Measurements from ENCODE around the gene CDS1.
"Not testable (repeated sequence)": the region's sequence is repeated elsewhere in the genome, so short reads cannot be mapped to it uniquely, and the experiment has no call there.

CDS1 gene

GRCh38 chr4:84611531-84611930, 28.6 kb downstream of the CDS1 start:
- DNase-seq (no peak), ATAC-seq (no peak)

- ATAC-seq (no peak), DNase-seq (no peak)
These were observed 32.0 kb downstream of the CDS1 start for GRCh38 chr4:84614891-84615290.

GRCh38 chr4:84615355-84615754, 32.4 kb downstream of the CDS1 start:
- DNase-seq = no peak
- no peak for ATAC-seq

GRCh38 chr4:84622959-84623358, 40.0 kb downstream of the CDS1 start:
- ATAC-seq (no peak), DNase-seq (no peak)

GRCh38 chr4:84623661-84624060, 40.7 kb downstream of the CDS1 start:
- DNase-seq (no peak), ATAC-seq (no peak)

GRCh38 chr4:84626673-84627072, 43.7 kb downstream of the CDS1 start:
- ATAC-seq (no peak), DNase-seq (no peak)

GRCh38 chr4:84631573-84631972, 48.6 kb downstream of the CDS1 start:
- no peak for DNase-seq

GRCh38 chr4:84632092-84632491, 49.2 kb downstream of the CDS1 start:
- no peak for ATAC-seq
- DNase-seq = no peak

More at GRCh38 chr4:84631573-84631972, 48.6 kb downstream of the CDS1 start:
- no peak for ATAC-seq

GRCh38 chr4:84634961-84635360, 52.0 kb downstream of the CDS1 start:
- DNase-seq (no peak), ATAC-seq (no peak)

GRCh38 chr4:84638092-84638491, 55.2 kb downstream of the CDS1 start:
- DNase-seq (no peak), ATAC-seq (no peak)

- DNase-seq = no peak
- ATAC-seq = no peak
These were observed 56.2 kb downstream of the CDS1 start for GRCh38 chr4:84639145-84639544.

GRCh38 chr4:84644087-84644486, 61.2 kb downstream of the CDS1 start:
- no peak for ATAC-seq
- no peak for DNase-seq

- no peak for ATAC-seq
- DNase-seq = no peak
These were observed 64.5 kb downstream of the CDS1 start for GRCh38 chr4:84647312-84647884.

GRCh38 chr4:84648178-84648577, 65.3 kb downstream of the CDS1 start:
- no peak for ATAC-seq
- no peak for DNase-seq

- DNase-seq (no peak), ATAC-seq (no peak)
These were observed 66.1 kb downstream of the CDS1 start for GRCh38 chr4:84648863-84649647.

GRCh38 chr4:84651499-84651898, 68.6 kb downstream of the CDS1 start:
- DNase-seq (no peak), ATAC-seq (no peak)

- ATAC-seq (no peak), DNase-seq (no peak)
These were observed 69.6 kb downstream of the CDS1 start for GRCh38 chr4:84652478-84652877.

GRCh38 chr4:84660606-84661005, 77.7 kb downstream of the CDS1 start:
- ATAC-seq = no peak

GRCh38 chr4:84661191-84661939, 78.4 kb downstream of the CDS1 start:
- ATAC-seq (no peak), DNase-seq (no peak)

More at GRCh38 chr4:84660606-84661005, 77.7 kb downstream of the CDS1 start:
- no peak for DNase-seq

- ATAC-seq, DNase-seq: not testable (repeated sequence)
These were observed 81.8 kb downstream of the CDS1 start for GRCh38 chr4:84664767-84665166.

GRCh38 chr4:84666439-84666838, 83.5 kb downstream of the CDS1 start:
- ATAC-seq (no peak), DNase-seq (no peak)

GRCh38 chr4:84669201-84669600, 86.3 kb downstream of the CDS1 start:
- DNase-seq (no peak), ATAC-seq (no peak)

- ATAC-seq (no peak), DNase-seq (no peak)
These were observed 89.2 kb downstream of the CDS1 start for GRCh38 chr4:84672177-84672576.
